ENCODE results near the gene C22orf31.
A peak's percentile ranks its signal among the peaks of the same experiment; 100 is the strongest.

The C22orf31 gene

DNA sequence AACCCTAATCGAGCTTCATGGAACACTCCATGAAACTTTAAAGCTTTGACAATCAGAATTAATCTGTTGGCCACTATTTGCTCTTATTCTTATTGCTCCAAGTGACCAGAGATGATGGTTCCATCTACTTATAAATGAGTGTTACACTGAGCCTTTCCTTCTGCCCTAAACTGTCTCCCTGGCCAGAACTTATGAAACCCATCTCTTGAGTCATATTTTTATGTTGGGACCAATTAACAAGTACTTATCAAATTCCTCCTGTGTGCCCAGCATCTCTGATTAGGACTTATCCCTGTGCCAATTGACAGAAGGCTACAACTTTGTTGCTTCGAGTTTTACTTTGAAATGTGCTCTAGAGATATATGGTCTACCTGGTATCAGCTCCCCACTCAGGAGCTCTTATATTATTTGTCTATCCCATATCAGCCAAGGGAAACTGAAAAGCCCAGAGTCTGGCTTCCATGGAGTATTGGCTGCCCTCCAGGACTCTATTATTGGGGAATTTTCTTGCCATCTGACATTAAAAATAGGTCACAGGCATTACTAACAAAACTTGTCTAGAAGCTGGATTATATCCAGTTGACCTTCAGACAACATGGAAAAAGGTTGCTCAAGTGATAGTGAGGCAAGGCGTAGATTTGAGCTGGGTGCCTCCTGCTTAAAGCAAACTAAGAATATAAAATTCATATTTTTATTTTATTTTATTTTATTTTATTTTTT, 20.0 kb upstream of the C22orf31 start:
- DNase-seq (ENCODE audit: low read depth) = no peak

- peak; percentile 47 for DNase-seq (ENCODE audit: low read depth)
Measured at GRCh38 chr22:29080106-29080975, 18.7 kb upstream of the C22orf31 start.

- DNase-seq (ENCODE audit: low read depth) = no peak
Measured at GRCh38 chr22:29079218-29079901, 17.7 kb upstream of the C22orf31 start.

- no peak for DNase-seq (ENCODE audit: low read depth)
Measured at GRCh38 chr22:29078869-29079207, 17.2 kb upstream of the C22orf31 start.

DNA sequence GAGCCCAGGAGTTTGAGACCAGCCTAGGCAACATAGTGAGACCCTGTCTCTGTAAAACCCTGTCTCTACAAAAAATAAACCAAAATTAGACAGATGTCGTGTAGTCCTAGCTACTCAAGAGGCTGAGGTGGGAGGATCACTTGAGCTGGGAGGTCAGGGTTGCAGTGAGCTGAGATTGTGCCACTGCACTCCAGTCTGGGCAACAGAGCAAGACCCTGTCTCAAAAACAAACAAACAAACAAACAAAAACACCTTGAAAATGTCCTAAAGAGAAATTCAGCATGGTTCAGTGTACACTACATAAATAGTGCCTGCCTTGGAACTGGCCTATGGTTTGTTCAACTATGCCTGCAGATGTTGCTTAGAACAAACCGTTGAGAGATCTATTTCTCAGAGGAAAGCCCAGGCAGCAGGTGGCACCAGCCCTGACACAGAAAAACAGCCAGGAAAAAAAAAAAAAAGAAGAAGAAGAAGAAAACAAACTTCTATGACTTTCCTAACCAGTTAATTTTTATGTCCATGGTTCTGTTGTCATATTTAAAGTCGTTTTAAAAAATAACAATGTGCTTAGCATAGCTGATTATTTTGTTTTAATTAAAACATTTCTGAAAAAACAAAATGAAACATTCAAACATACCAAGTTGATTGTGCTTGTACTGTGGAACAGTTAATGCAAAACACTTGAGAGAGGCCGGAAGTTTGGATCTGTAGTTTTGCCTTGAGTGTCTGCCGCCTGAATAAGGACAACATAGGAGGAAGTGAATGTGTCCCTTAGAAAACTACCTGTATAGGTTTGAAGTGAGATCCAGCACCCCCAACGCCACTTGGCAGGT, 16.6 kb upstream of the C22orf31 start:
- DNase-seq (ENCODE audit: low read depth) = no peak

DNA sequence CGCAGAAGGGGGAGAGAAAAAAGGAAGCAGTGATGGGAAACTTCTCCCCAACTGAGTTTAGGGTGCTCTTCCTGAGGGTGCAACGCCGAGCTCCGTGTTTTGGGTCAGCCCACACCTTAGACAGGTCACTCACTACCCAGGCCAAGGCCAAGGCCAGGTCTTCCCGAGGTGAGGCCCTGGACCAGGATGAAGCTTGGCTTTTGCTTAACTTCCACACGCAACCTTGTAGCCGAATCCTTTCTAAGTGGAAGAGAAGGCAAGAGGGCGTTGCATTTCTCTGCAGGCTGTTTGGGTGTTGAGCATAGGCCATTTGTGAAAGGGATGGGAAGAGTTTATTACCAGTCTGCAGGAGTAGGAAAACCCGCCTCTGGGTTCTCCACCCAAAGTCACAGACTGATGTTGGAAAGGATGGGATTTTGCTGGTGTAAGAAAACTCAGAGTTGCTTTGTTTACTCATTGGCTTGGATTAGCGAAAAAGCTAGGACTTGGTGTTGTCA, 12.7 kb upstream of the C22orf31 start:
- DNase-seq (ENCODE audit: low read depth) = no peak

- peak; percentile 34 for DNase-seq (ENCODE audit: low read depth)
Measured at GRCh38 chr22:29073618-29074275, 12.1 kb upstream of the C22orf31 start.

- DNase-seq (ENCODE audit: low read depth) = no peak
Measured at GRCh38 chr22:29072979-29073617, 11.5 kb upstream of the C22orf31 start, which contains the start of gene KREMEN1. Gene KREMEN1, plus strand, starts transcription at chr22:29073035. Its CDS starts 96 bp downstream, at chr22:29073131.

DNA sequence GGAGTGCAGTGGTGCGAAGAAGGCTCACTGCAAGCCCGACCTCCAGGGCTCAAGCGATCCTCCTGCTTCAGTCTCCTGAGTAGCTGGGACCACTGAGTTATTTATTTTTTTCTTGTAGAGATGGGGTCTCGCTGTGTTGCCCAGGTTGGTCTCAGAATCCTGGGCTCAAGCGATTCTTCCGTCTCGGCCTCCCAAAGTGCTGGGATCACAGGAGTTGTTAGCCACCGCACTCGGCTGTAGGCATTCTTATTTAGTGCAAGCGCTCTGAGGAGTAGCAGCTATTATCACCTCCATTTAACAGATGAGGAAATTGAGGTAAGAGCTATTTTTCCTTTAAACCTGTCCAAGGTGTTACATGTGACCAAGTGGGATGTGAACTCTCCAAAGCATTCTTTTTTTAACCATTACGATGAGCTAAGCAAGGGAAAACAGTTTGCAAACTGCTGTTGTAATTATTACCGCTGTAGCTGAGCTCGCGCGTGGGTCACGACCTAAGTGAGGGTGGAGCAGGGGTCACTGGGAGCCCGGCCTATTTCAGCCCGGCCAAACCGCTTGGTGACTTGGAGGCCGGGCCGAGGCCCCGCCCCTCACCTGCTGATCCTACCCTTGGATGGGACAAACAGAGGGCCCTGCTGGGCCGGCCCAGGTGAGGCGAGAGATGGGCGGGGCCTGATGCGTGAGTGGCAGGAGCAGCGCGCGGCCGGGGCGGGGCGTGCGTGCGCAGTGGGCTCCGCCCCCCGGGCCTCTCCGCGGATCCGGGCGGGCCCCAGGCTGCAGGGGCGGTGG, 10.8 kb upstream of the C22orf31 start:
- peak; percentile 79 for DNase-seq (ENCODE audit: low read depth)

DNA sequence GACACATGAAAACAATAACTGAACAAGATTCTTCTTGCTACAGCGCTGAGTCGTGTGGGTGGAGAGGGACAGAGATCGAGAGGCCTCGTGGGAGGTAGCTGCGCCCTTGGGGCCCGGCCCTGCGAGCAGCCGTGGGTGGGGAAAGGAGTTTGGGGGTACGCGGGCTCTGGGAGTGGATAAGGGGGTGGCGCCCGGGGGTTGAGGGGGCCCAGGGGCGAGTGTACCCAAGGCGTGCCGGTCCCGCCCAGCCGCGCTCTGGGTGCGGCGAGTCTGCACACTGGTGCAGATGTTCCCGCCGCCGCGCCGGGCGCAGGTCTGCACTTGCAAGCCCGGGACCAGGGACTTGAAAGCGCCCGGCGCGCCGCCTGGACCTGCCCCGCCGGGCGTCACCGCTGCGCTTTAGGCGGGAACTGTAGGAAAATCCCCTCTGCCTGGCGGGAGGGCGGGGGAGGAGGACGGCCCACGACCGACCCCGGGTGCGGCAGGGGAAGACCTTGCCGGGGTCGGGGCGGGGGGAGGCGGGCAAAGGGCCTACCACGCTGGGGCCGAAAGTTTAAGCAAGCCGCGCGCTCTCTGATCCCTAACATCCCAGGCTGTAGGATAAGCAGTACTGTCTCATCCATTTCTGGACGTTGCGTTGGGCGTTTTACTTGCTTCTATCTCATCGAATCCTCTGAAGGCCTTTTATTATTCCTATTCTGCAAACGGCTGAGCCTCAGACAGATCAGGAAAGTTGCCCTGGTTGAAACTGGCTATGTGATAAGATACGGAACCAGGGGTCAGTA, 9.8 kb upstream of the C22orf31 start:
- peak; percentile 62 for DNase-seq (ENCODE audit: low read depth)

DNA sequence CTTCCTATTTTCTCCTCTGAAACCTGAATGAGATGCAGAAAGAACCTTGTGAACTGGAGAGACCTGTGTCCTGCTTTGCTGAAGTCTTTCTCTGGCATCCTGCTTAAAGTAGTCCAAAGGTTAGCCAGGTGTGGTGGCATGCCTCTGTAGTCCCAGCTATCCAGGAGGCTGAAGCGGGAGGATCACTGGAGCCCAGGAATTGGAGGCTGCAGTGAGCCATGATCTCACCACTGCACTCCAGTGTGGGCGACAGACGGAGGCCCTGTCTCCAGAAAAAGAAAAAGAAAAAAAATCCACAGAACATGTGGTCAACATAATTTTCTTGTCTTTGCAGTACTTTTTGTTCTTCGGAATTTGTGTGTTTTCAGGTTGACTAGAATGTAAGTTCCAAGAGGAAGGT, 8.9 kb upstream of the C22orf31 start:
- DNase-seq (ENCODE audit: low read depth) = no peak

GRCh38 chr22:29069463-29069862, 7.8 kb upstream of the C22orf31 start:
- no peak for DNase-seq (ENCODE audit: low read depth)

DNA sequence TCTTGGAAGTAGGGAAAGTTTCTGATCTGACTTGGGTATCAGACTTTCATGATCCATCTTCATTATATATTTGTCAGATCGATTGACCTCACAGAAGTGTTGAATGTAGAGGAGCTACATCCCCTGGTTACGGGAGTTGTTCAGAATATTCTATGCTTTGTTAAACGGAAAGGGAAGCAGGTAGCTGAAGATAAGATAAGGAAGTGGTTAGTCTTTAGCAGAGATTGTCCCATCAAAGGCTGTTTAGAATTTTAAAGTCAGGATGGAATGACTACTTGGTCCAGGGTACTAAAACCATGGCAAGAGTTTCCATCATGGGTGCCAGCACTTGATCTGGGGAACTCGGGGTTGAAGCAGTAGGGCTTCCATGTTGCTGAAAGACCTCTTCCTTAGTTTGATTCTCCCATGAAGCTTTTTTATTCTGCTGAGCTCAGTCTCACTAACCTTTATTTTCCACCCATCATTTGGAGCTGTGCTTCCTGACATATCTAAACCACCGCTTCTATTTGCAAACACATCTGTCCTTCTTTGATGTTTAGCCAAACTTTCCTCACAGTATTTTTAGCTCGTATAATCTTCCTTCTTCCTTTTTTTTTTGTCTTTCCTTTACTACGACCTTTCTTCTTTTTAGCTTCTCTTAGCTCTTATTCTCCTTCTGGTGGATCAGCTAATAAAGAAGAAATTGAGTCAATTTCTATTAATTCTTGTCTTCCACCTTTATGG, 4.0 kb upstream of the C22orf31 start:
- no peak for DNase-seq (ENCODE audit: low read depth)

GRCh38 chr22:29062286-29062821, 723 bp upstream of the C22orf31 start:
- no peak for DNase-seq (ENCODE audit: low read depth)

- no peak for DNase-seq (ENCODE audit: low read depth)
Measured at GRCh38 chr22:29060931-29061330, 700 bp downstream of the C22orf31 start.

- DNase-seq (ENCODE audit: low read depth) = no peak
Measured at GRCh38 chr22:29060251-29060869, 1.3 kb downstream of the C22orf31 start.

GRCh38 chr22:29056472-29056871, 5.2 kb downstream of the C22orf31 start:
- DNase-seq (ENCODE audit: low read depth) = no peak
